Naive thymus-derived CD4-positive, alpha-beta T cell (primary cell): ENCODE measurements around the gene CNTN2. TPM values are rescaled to one million over a fixed set of nuclear protein-coding genes. Genes with fewer than 3 reads are reported as not detected.

Experiments used
- ATAC-seq: fragments of 150-1000 bp; cut with Tn5 transposase; 2 replicates; pipeline ENCODE4 v1.10.0; 2021; ENCODE audit warnings: mild to moderate bottlenecking, moderate library complexity
- CTCF ChIA-PET: fragments of 350-600 bp; sonication (Branson Sonifier 250); formaldehyde crosslinking; loops from one replicate; lab custom pipeline; 2021; ENCODE audit warnings: antibody characterized with exemption; lab: Charles Lee
- POLR2A ChIA-PET: fragments of 350-600 bp; sonication (Branson Sonifier 250); formaldehyde crosslinking; loops from one replicate; lab custom pipeline; 2021; ENCODE audit warnings: antibody characterized with exemption, inconsistent platforms; lab: Charles Lee
- DNase-seq, 9 donors: peaks; one replicate each; pipeline versions ENCODE4 v3.0.0 to v3.0.0-alpha.2; 2020 to 2022; ENCODE audit warnings: mixed read lengths in 1 of 9
- H3K27ac ChIP-seq: one replicate; pipeline ENCODE4 v1.7.0; 2013; ENCODE audit warnings: mild to moderate bottlenecking, low read depth, low read length, moderate library complexity
- H3K27me3 ChIP-seq, 2 donors: one replicate each; pipeline ENCODE4 v1.7.0; 2013; ENCODE audit warnings: low read length in 2 of 2, mild to moderate bottlenecking in 2 of 2, moderate library complexity in 2 of 2; ENCODE audit not compliant: control insufficient read depth in 2 of 2, insufficient read depth in 2 of 2
- H3K36me3 ChIP-seq, 3 experiments: 1 replicate in 2 of 3; 2 replicates in 1 of 3; pipeline ENCODE4 v1.7.0; 2013; ENCODE audit warnings: low read length in 3 of 3, mild to moderate bottlenecking in 3 of 3, moderate library complexity in 1 of 3; ENCODE audit not compliant: insufficient read depth in 3 of 3, control insufficient read depth in 2 of 3
- H3K4me1 ChIP-seq, 2 donors: one replicate each; pipeline ENCODE4 v1.7.0; 2013; ENCODE audit warnings: low read length in 2 of 2, mild to moderate bottlenecking in 2 of 2, moderate library complexity in 1 of 2; ENCODE audit not compliant: control insufficient read depth in 2 of 2, insufficient read depth in 2 of 2
- H3K4me3 ChIP-seq: 2 replicates; pipeline ENCODE4 v1.7.0; 2013; ENCODE audit warnings: mild to moderate bottlenecking, low read length
- H3K9me3 ChIP-seq, 3 experiments: 1 replicate in 2 of 3; 2 replicates in 1 of 3; pipeline ENCODE4 v1.7.0; 2013; ENCODE audit warnings: low read length in 3 of 3; ENCODE audit not compliant: control insufficient read depth in 2 of 3
- H3K27ac Mint-ChIP-seq, 9 donors: one replicate each; pipeline ENCODE4 v1.8.0; 2020 to 2022; ENCODE audit warnings: mixed read lengths in 9 of 9, mild to moderate bottlenecking in 8 of 9, moderate library complexity in 5 of 9, inconsistent platforms in 2 of 9
- H3K27me3 Mint-ChIP-seq, 5 donors: one replicate each; pipeline ENCODE4 v1.8.0; 2021 to 2022; ENCODE audit warnings: mixed read lengths in 5 of 5, mild to moderate bottlenecking in 1 of 5
- H3K36me3 Mint-ChIP-seq, 5 donors: one replicate each; pipeline ENCODE4 v1.8.0; 2020 to 2022; ENCODE audit warnings: mixed read lengths in 5 of 5, mild to moderate bottlenecking in 3 of 5, inconsistent platforms in 1 of 5
- H3K4me1 Mint-ChIP-seq, 7 donors: one replicate each; pipeline ENCODE4 v1.8.0; 2020 to 2022; ENCODE audit warnings: mixed read lengths in 7 of 7, mild to moderate bottlenecking in 3 of 7, inconsistent platforms in 1 of 7
- H3K4me3 Mint-ChIP-seq, 10 donors: one replicate each; pipeline ENCODE4 v1.8.0; 2020 to 2022; ENCODE audit warnings: mild to moderate bottlenecking in 10 of 10, mixed read lengths in 10 of 10, moderate library complexity in 6 of 10, inconsistent platforms in 2 of 10
- H3K9me3 Mint-ChIP-seq, 11 donors: one replicate each; pipeline ENCODE4 v1.8.0; 2020 to 2022; ENCODE audit warnings: mixed read lengths in 11 of 11, mild to moderate bottlenecking in 4 of 11, inconsistent platforms in 1 of 11, moderate library complexity in 1 of 11
- intact Hi-C, 2 donors: fragments of 100-400 bp; cut with micrococcal nuclease; formaldehyde crosslinking; loops; one replicate each; pipeline ENCODE4 v1.15.1; 2023
- polyA plus RNA-seq, 2 donors: library from polyadenylated mRNA; unstranded; fragments of 300-500 nt; fragmentation: Illumina TruSeq; gene quantifications; one replicate each; pipeline ENCODE4 v1.2.3, GENCODE V29; 2021
- total RNA-seq, 6 experiments: library from RNA in 5 of 6; stranded (reverse) in 5 of 6; gene quantifications; 1 replicate in 5 of 6; 2 replicates in 1 of 6; pipeline ENCODE4 v1.2.3 and lab custom pipeline; 2021 to 2026

CNTN2 gene
- total and polyA plus RNA-seq, 7 experiments from 2014 or later: not detected

GRCh38 chr1:205068001-205068400 is 25.0 kb downstream of the CNTN2 start:
- Histone ChIP-seq H3K27ac (no peak overlapping the region), H3K27me3 (no peaks in the 10 kb centered on the region), H3K36me3 (no peaks in the 10 kb centered on the region), H3K4me3 (no peak overlapping the region), H3K4me1 (no peaks in the 10 kb centered on the region), H3K9me3 (no peaks in the 10 kb centered on the region)
- Mint-ChIP-seq H3K27ac (no peak overlapping the region), H3K27me3 (no peaks in the 10 kb centered on the region), H3K4me3 (no peak overlapping the region), H3K9me3 (no peaks in the 10 kb centered on the region), H3K36me3 (no peaks in the 10 kb centered on the region), H3K4me1 (no peaks in the 10 kb centered on the region)
- CTCF ChIA-PET: no interaction called here
- no peak for DNase-seq
- ATAC-seq: no peak
- intact Hi-C loops: no loop called here
- POLR2A ChIA-PET: no interaction called here

- intact Hi-C loops: no loop called here
- H3K27ac Mint-ChIP-seq: no peak overlapping the region
- H3K27me3 Mint-ChIP-seq: no peaks in the 10 kb centered on the region
- POLR2A ChIA-PET: no interaction called here
- H3K27me3 ChIP-seq: no peaks in the 10 kb centered on the region
- H3K9me3 ChIP-seq: no peaks in the 10 kb centered on the region
- CTCF ChIA-PET: no interaction called here
- no peak for DNase-seq
- no peaks in the 10 kb centered on the region for H3K9me3 Mint-ChIP-seq
- H3K4me3 ChIP-seq: no peak overlapping the region
- H3K4me3 Mint-ChIP-seq: no peak overlapping the region
- no peaks in the 10 kb centered on the region for H3K4me1 Mint-ChIP-seq
- H3K36me3 Mint-ChIP-seq: no peaks in the 10 kb centered on the region
- H3K27ac ChIP-seq: no peak overlapping the region
- no peaks in the 10 kb centered on the region for H3K4me1 ChIP-seq
- no peak for ATAC-seq
- H3K36me3 ChIP-seq: no peaks in the 10 kb centered on the region
These were observed 25.5 kb downstream of the CNTN2 start for GRCh38 chr1:205068457-205069040.

DNA sequence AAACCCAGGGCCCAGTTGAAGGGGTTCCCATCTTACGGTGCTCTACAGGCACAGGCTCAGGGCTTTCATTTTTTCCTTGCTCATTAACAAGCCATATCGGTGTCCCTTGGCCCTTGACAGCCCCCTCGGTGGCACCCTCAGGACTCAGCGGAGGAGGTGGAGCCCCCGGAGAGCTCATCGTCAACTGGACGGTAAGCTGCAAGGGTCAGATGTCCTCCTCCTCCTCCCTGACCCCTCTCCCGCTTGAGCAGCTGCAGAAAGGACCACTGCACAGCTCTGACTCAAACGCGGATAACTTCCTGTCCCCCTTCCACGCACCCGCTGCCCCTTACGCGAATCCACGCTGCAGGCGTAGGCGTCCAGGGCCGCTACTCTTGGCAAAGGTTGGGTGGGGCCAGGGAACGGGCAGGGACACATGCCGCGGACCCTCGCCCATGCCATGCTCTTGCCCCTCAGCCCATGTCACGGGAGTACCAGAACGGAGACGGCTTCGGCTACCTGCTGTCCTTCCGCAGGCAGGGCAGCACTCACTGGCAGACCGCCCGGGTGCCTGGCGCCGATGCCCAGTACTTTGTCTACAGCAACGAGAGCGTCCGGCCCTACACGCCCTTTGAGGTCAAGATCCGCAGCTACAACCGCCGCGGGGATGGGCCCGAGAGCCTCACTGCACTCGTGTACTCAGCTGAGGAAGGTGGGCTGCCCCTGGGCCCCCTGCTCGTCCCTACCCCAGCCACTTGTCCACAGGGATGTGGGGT is 26.5 kb downstream of the CNTN2 start:
- no peaks in the 10 kb centered on the region for H3K36me3 ChIP-seq
- no peak overlapping the region for H3K4me3 ChIP-seq
- H3K27me3 ChIP-seq: no peaks in the 10 kb centered on the region
- Mint-ChIP-seq H3K27ac (no peak overlapping the region), H3K4me3 (no peak overlapping the region), H3K9me3 (no peaks in the 10 kb centered on the region), H3K27me3 (no peaks in the 10 kb centered on the region), H3K4me1 (no peaks in the 10 kb centered on the region), H3K36me3 (no peaks in the 10 kb centered on the region)
- no peak for DNase-seq
- ChIA-PET POLR2A (no interaction called here), CTCF (no interaction called here)
- H3K27ac ChIP-seq: no peak overlapping the region
- intact Hi-C loops: no loop called here
- ATAC-seq: no peak
- H3K4me1 ChIP-seq: no peaks in the 10 kb centered on the region
- H3K9me3 ChIP-seq: no peaks in the 10 kb centered on the region

DNA sequence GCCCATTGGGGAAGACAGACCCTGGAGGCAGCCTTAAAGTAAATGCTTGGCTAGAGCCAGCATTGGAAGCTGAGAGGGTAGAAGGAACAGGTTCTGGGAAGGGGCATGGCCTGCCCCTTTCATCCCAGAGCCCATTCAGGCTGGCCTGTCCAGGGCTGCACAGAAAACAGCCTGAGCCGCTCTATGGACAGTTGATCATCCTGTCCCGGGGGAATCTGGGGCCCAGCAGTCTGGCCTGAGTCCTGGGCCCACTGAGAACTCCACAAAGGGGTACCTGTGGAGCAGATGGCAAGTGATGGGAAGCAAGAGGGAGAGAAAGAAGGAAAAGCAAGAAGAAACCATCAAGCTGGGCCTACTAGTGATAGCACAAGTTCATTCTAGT is 28.0 kb downstream of the CNTN2 start:
- H3K9me3 Mint-ChIP-seq: no peaks in the 10 kb centered on the region
- intact Hi-C loops: no loop called here

DNA sequence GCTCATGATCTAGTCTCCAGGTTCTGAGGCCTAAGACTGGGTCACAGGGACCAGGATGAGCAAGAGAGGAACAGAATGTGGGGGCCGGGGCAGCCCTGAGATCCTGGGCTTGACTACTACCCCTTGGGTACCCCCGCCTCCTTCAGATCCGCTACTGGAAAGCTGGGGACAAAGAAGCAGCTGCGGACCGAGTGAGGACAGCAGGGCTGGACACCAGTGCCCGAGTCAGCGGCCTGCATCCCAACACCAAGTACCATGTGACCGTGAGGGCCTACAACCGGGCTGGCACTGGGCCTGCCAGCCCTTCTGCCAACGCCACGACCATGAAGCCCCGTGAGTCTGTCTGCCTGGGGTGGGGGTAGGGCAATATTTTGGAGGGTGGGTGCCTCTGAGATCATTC is 28.8 kb downstream of the CNTN2 start:
- no peaks in the 10 kb centered on the region for H3K36me3 Mint-ChIP-seq
- ATAC-seq (no peak), DNase-seq (peak in 1 of 9 donors; percentile 3)
- H3K9me3 Mint-ChIP-seq: no peaks in the 10 kb centered on the region
- no peaks in the 10 kb centered on the region for H3K36me3 ChIP-seq
- intact Hi-C loops: no loop called here
- ChIA-PET POLR2A (no interaction called here), CTCF (no interaction called here)
- H3K4me1 ChIP-seq: no peaks in the 10 kb centered on the region
- no peak overlapping the region for H3K4me3 ChIP-seq
- no peak overlapping the region for H3K27ac ChIP-seq
- no peaks in the 10 kb centered on the region for H3K27me3 ChIP-seq
- no peaks in the 10 kb centered on the region for H3K27me3 Mint-ChIP-seq
- no peaks in the 10 kb centered on the region for H3K9me3 ChIP-seq
- no peaks in the 10 kb centered on the region for H3K4me1 Mint-ChIP-seq
- H3K27ac Mint-ChIP-seq: no peak overlapping the region
- no peak overlapping the region for H3K4me3 Mint-ChIP-seq

More for the DNA sequence above, 28.0 kb downstream of the CNTN2 start:
- H3K36me3 ChIP-seq: no peaks in the 10 kb centered on the region
- Mint-ChIP-seq H3K27ac (no peak overlapping the region), H3K36me3 (no peaks in the 10 kb centered on the region), H3K4me3 (no peak overlapping the region), H3K27me3 (no peaks in the 10 kb centered on the region), H3K4me1 (no peaks in the 10 kb centered on the region)
- DNase-seq (no peak), ATAC-seq (no peak)
- no peak overlapping the region for H3K27ac ChIP-seq
- no peaks in the 10 kb centered on the region for H3K4me1 ChIP-seq
- CTCF ChIA-PET: no interaction called here
- H3K4me3 ChIP-seq: no peak overlapping the region
- no peaks in the 10 kb centered on the region for H3K9me3 ChIP-seq
- H3K27me3 ChIP-seq: no peaks in the 10 kb centered on the region
- POLR2A ChIA-PET: no interaction called here

- no peak overlapping the region for H3K27ac Mint-ChIP-seq
- ChIA-PET POLR2A (no interaction called here), CTCF (no interaction called here)
- no peak overlapping the region for H3K4me3 Mint-ChIP-seq
- H3K4me1 Mint-ChIP-seq: no peaks in the 10 kb centered on the region
- H3K9me3 Mint-ChIP-seq: no peaks in the 10 kb centered on the region
- Histone ChIP-seq H3K4me3 (no peak overlapping the region), H3K36me3 (no peaks in the 10 kb centered on the region), H3K27me3 (no peaks in the 10 kb centered on the region), H3K4me1 (no peaks in the 10 kb centered on the region), H3K9me3 (no peaks in the 10 kb centered on the region), H3K27ac (no peak overlapping the region)
- no peak for ATAC-seq
- intact Hi-C loops: no loop called here
- no peaks in the 10 kb centered on the region for H3K36me3 Mint-ChIP-seq
- no peaks in the 10 kb centered on the region for H3K27me3 Mint-ChIP-seq
- peak in 1 of 9 donors; percentile 2 for DNase-seq
These were observed 29.3 kb downstream of the CNTN2 start for GRCh38 chr1:205072286-205072685.

DNA sequence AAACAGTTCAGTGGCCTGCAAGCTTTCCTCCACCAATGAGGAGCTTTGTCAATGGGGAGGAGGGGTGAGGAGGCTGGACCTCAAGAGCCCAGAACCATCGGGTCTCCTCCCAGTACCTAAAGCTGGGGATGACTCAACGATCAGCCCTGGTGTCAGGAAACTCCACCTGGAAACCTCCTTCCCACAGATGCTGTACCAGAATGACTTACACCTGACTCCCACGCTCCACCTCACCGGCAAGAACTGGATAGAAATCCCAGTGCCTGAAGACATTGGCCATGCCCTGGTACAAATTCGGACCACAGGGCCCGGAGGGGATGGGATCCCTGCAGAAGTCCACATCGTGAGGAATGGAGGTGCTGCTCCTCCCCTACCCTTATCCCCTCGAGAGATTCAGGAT is 29.9 kb downstream of the CNTN2 start:
- H3K27ac ChIP-seq: no peak overlapping the region
- H3K36me3 ChIP-seq: no peaks in the 10 kb centered on the region
- Mint-ChIP-seq H3K9me3 (no peaks in the 10 kb centered on the region), H3K4me1 (no peaks in the 10 kb centered on the region), H3K27me3 (no peaks in the 10 kb centered on the region), H3K36me3 (no peaks in the 10 kb centered on the region), H3K4me3 (no peak overlapping the region), H3K27ac (no peak overlapping the region)
- no peaks in the 10 kb centered on the region for H3K9me3 ChIP-seq
- intact Hi-C loops: no loop called here
- ChIA-PET CTCF (no interaction called here), POLR2A (no interaction called here)
- DNase-seq (peak in 1 of 9 donors; percentile 7), ATAC-seq (no peak)
- H3K27me3 ChIP-seq: no peaks in the 10 kb centered on the region
- no peak overlapping the region for H3K4me3 ChIP-seq
- H3K4me1 ChIP-seq: no peaks in the 10 kb centered on the region
